HEK293T (cell line): ENCODE measurements around the gene HSD11B1.

Experiments used
- CTCF ChIA-PET: fragments of 350-600 bp; formaldehyde crosslinking; extraction: SDS; loops from one replicate; lab custom pipeline; 2021; ENCODE audit warnings: antibody characterized with exemption, inconsistent platforms; lab: Yijun Ruan, JAX
- POLR2A ChIA-PET: fragments of 350-600 bp; formaldehyde crosslinking; extraction: SDS; loops from one replicate; lab custom pipeline; 2020; ENCODE audit warnings: antibody characterized with exemption, inconsistent platforms; lab: Yijun Ruan, JAX
- DNase-seq: peaks from one replicate; pipeline ENCODE4 v3.0.0; 2012; ENCODE audit warnings: mixed read lengths; ENCODE audit errors: extremely low spot score
- ARNT ChIP-seq: fragments of 450-650 bp; IDR thresholded peaks from 2 replicates; pipeline ENCODE4 v1.6.1; 2017; ENCODE audit warnings: mild to moderate bottlenecking
- BHLHE40 ChIP-seq: fragments of 450-650 bp; IDR thresholded peaks from 2 replicates; pipeline ENCODE4 v1.6.1; 2016; ENCODE audit warnings: mild to moderate bottlenecking, moderate library complexity, borderline replicate concordance
- CTBP1 ChIP-seq: fragments of 450-650 bp; IDR thresholded peaks from 2 replicates; pipeline ENCODE4 v1.6.1; 2016; ENCODE audit warnings: borderline replicate concordance
- FOXA1 ChIP-seq: fragments of 450-650 bp; IDR thresholded peaks from 2 replicates; pipeline ENCODE4 v1.6.1; 2016; ENCODE audit warnings: mild to moderate bottlenecking
- FOXK2 ChIP-seq: fragments of 450-650 bp; IDR thresholded peaks from 2 replicates; pipeline ENCODE4 v1.6.1; 2016; ENCODE audit warnings: mild to moderate bottlenecking
- FOXM1 ChIP-seq: fragments of 450-650 bp; IDR thresholded peaks from 2 replicates; pipeline ENCODE4 v1.6.1; 2017; ENCODE audit warnings: mild to moderate bottlenecking, borderline replicate concordance
- L3MBTL2 ChIP-seq: fragments of 450-650 bp; conservative IDR thresholded peaks from 2 replicates; pipeline ENCODE4 v1.6.1; 2016; ENCODE audit warnings: mild to moderate bottlenecking
- NFRKB ChIP-seq: fragments of 450-650 bp; IDR thresholded peaks from 2 replicates; pipeline ENCODE4 v1.6.1; 2016; ENCODE audit warnings: mild to moderate bottlenecking, moderate library complexity
- PKNOX1 ChIP-seq: fragments of 450-650 bp; IDR thresholded peaks from 2 replicates; pipeline ENCODE4 v1.6.1; 2016
- SUZ12 ChIP-seq: fragments of 450-650 bp; IDR thresholded peaks from 2 replicates; pipeline ENCODE4 v1.6.1; 2016; ENCODE audit warnings: mild to moderate bottlenecking
- TARDBP ChIP-seq: fragments of 450-650 bp; IDR thresholded peaks from 2 replicates; pipeline ENCODE4 v1.6.1; 2016
- ZNF384 ChIP-seq: fragments of 450-650 bp; IDR thresholded peaks from 2 replicates; pipeline ENCODE4 v1.6.1; 2016

Gene HSD11B1

GRCh38 chr1:209780268-209780667 is 75.6 kb downstream of the HSD11B1 start:
- DNase-seq = no peak
- POLR2A ChIA-PET = no interaction called here
- CTCF ChIA-PET = no interaction called here
- no peak for TF ChIP-seq BHLHE40
- TF ChIP-seq FOXM1 = no peak
- TF ChIP-seq SUZ12 = no peak
- no peak for TF ChIP-seq CTBP1
- TF ChIP-seq NFRKB = no peak
- no peak for TF ChIP-seq FOXK2
- TF ChIP-seq PKNOX1 = no peak

- POLR2A ChIA-PET = interaction anchor here (1.6 kb wide), 1 partner anchor 24 kb away, joined by 9 read pairs; no protein-coding TSS in a partner anchor
- CTCF ChIA-PET = no interaction called here
- TF ChIP-seq FOXK2 = no peak
- no peak for TF ChIP-seq TARDBP
- no peak for TF ChIP-seq FOXM1
- no peak for TF ChIP-seq ZNF384
- no peak for TF ChIP-seq CTBP1
- no peak for TF ChIP-seq FOXA1
- TF ChIP-seq L3MBTL2 = no peak
- TF ChIP-seq ARNT = no peak
- no peak for DNase-seq
These were observed 78.7 kb downstream of the HSD11B1 start for GRCh38 chr1:209783386-209783785.
